ENCODE data around the gene FAM163B.

DNA sequence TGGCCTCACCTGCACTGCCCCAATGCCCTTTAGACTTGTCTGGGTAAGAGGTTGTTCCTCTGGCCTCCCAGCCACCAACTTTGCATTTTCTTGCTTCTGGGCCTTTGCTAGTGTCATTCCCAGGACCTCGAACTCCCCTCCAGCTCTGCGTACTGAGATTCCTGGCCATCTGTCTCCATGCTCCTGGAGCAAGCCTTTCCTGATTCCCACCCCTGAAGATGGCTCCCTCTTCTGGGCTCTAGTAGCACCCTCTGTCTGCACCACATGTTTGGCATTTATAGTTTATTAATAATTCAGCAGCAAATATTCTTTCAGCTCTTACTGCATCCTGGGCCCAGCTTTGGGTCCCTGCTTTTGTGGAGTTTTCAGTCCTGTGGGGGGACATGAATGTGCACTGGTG, 14.9 kb downstream of the FAM163B start:
- TF ChIP-seq CTCF (IDR thresholded peaks at IDR 0.05; ENCODE audit: extremely low read depth in 1 of 2, insufficient read depth in 1 of 2, low read depth in 1 of 2, low read length in 2 of 2) (no peak), POLR2AphosphoS5 (IDR thresholded peaks at IDR 0.05; ENCODE audit: insufficient read depth, low read depth, low read length) (no peak), POLR2A (IDR thresholded peaks at IDR 0.05; ENCODE audit: low read depth, low read length) (no peak), EZH2 (IDR thresholded peaks at IDR 0.05; ENCODE audit: borderline replicate concordance, low read depth, low read length, severe bottlenecking) (no peak), MYC (IDR thresholded peaks at IDR 0.05; ENCODE audit: low read depth, low read length) (no peak), JUN (IDR thresholded peaks at IDR 0.05; ENCODE audit: borderline replicate concordance, insufficient read depth, insufficient read length, low read depth) (no peak), MAX (IDR thresholded peaks at IDR 0.05; ENCODE audit: insufficient read depth, insufficient read length) (no peak), GATA2 (IDR thresholded peaks at IDR 0.05; ENCODE audit: insufficient read depth, insufficient read length, low read depth, low read length) (no peak), FOS (IDR thresholded peaks at IDR 0.05; ENCODE audit: borderline replicate concordance, insufficient read depth, low read length) (no peak)

All from endothelial cell of umbilical vein (primary cell).